Thyroid gland (tissue), 4 donors: ENCODE measurements around the gene ITPR3. TPM values are rescaled to one million over a fixed set of nuclear protein-coding genes. Genes with fewer than 3 reads are reported as not detected.

Experiments used
- DNase-seq, 2 donors: peaks; one replicate each; pipeline ENCODE4 v3.0.0-alpha.2; 2019
- H3K27ac ChIP-seq, 3 donors: fragments of 200-600 bp; sonication (generic); 1 replicate in 2 of 3; 2 replicates in 1 of 3; pipeline ENCODE4 v1.5.1; 2016 to 2019; ENCODE audit warnings: mild to moderate bottlenecking in 1 of 3, moderate library complexity in 1 of 3
- H3K27me3 ChIP-seq: fragments of 200-600 bp; sonication (generic); one replicate; pipeline ENCODE4 v1.5.1; 2019
- H3K36me3 ChIP-seq, 2 donors: fragments of 200-600 bp; sonication (generic); one replicate each; pipeline ENCODE4 v1.5.1; 2016 to 2019
- H3K4me1 ChIP-seq, 2 donors: fragments of 200-600 bp; sonication (generic); one replicate each; pipeline ENCODE4 v1.5.1; 2017 to 2019
- H3K4me3 ChIP-seq, 3 donors: fragments of 200-600 bp; sonication (generic); replicated peaks in 1 of 3; 1 replicate in 2 of 3; 2 replicates in 1 of 3; pipeline ENCODE4 v1.5.1; 2016; ENCODE audit warnings: mild to moderate bottlenecking in 1 of 3
- H3K9me3 ChIP-seq: fragments of 200-600 bp; sonication (generic); one replicate; pipeline ENCODE4 v1.5.1; 2017
- CTCF ChIP-seq, 6 experiments: fragments of 200-600 bp in 3 of 6; fragments of 450-650 bp in 3 of 6; sonication (generic) in 3 of 6; IDR thresholded peaks; one replicate each; pipeline ENCODE4 v1.5.1; 2016 to 2019; ENCODE audit warnings: antibody characterized with exemption in 6 of 6, mild to moderate bottlenecking in 2 of 6, inconsistent platforms in 1 of 6, moderate library complexity in 1 of 6
- POLR2A ChIP-seq, 2 donors: fragments of 450-650 bp; IDR thresholded peaks; one replicate each; pipeline ENCODE4 v1.6.1; 2017; ENCODE audit warnings: antibody characterized with exemption in 2 of 2, mild to moderate bottlenecking in 2 of 2, moderate library complexity in 1 of 2
- WGBS, 2 donors: methylation state at CpG; one replicate each; pipeline ENCODE4 v1.1.5; 2017; 5-methylcytosine and 5-hydroxymethylcytosine counted together
- intact Hi-C: fragments of 100-400 bp; cut with DNase I; formaldehyde crosslinking; loops from one replicate; pipeline ENCODE4 v1.15.1; 2023
- total RNA-seq, 4 donors: library from RNA; depleted of rRNA; stranded (reverse); fragments of >200 nt; gene quantifications; one replicate each; pipeline ENCODE4 v1.2.3, GENCODE V29; 2016

Gene ITPR3
- total RNA-seq, 4 donors from 2014 or later = 77.8 to 145 (median 105) TPM

- Histone ChIP-seq H3K9me3 (no peaks in the 10 kb centered on the region), H3K4me3 (no peak overlapping the region), H3K27ac (peak overlapping the region; percentile 14 to 69 (median 41)), H3K27me3 (no peaks in the 10 kb centered on the region), H3K36me3 (no peaks in the 10 kb centered on the region), H3K4me1 (peaks cover 16 to 32% of the 10 kb centered on the region in 2 donors)
- TF ChIP-seq CTCF (IDR thresholded peaks at IDR 0.05) (no peak), POLR2A (IDR thresholded peaks at IDR 0.05) (no peak)
- intact Hi-C loops = no loop called here
- 60 to 62% methylated on average over 20 to 22 of the region's 22 CpGs for WGBS, 2 donors
- DNase-seq = peak; percentile 65
These were observed 10.1 kb upstream of the ITPR3 start for GRCh38 chr6:33610779-33611732.

- TF ChIP-seq POLR2A (IDR thresholded peaks at IDR 0.05) = no peak
- no peak for TF ChIP-seq CTCF (IDR thresholded peaks at IDR 0.05)
- Histone ChIP-seq H3K4me3 (no peak overlapping the region), H3K36me3 (no peaks in the 10 kb centered on the region), H3K27me3 (no peaks in the 10 kb centered on the region), H3K27ac (no peak overlapping the region), H3K4me1 (peaks cover 16 to 23% of the 10 kb centered on the region in 2 donors), H3K9me3 (no peaks in the 10 kb centered on the region)
- DNase-seq = peak in 1 of 2 donors; percentile 0
- intact Hi-C loops = no loop called here
- 84 to 86% methylated on average over 7 to 8 of the region's 8 CpGs for WGBS, 2 donors
These were observed 7.9 kb upstream of the ITPR3 start for GRCh38 chr6:33613146-33613794.

- H3K9me3 ChIP-seq = no peaks in the 10 kb centered on the region
- no peaks in the 10 kb centered on the region for H3K27me3 ChIP-seq
- WGBS, 2 donors = 77 to 87% methylated on average over 9 of the region's 10 CpGs
- H3K36me3 ChIP-seq = no peaks in the 10 kb centered on the region
- peaks cover 16 to 23% of the 10 kb centered on the region in 2 donors for H3K4me1 ChIP-seq
- TF ChIP-seq POLR2A (IDR thresholded peaks at IDR 0.05) (no peak), CTCF (IDR thresholded peaks at IDR 0.05) (no peak)
- H3K27ac ChIP-seq = no peak overlapping the region
- intact Hi-C loops = no loop called here
- no peak overlapping the region for H3K4me3 ChIP-seq
- DNase-seq = peak in 1 of 2 donors; percentile 1
These were observed 7.3 kb upstream of the ITPR3 start for GRCh38 chr6:33613795-33614168.

GRCh38 chr6:33616113-33616512 is 5.0 kb upstream of the ITPR3 start:
- 85% methylated on average over 2 of the region's 2 CpGs; no CpG with 5 or more reads in 1 of the 2 donors for WGBS, 2 donors

More at GRCh38 chr6:33616113-33616512, 5.0 kb upstream of the ITPR3 start:
- Histone ChIP-seq H3K4me1 (peaks cover 10 to 16% of the 10 kb centered on the region in 2 donors), H3K27me3 (no peaks in the 10 kb centered on the region), H3K36me3 (no peaks in the 10 kb centered on the region), H3K9me3 (no peaks in the 10 kb centered on the region), H3K27ac (no peak overlapping the region), H3K4me3 (no peak overlapping the region)
- DNase-seq = no peak
- intact Hi-C loops = no loop called here
- no peak for TF ChIP-seq POLR2A (IDR thresholded peaks at IDR 0.05)
- TF ChIP-seq CTCF (IDR thresholded peaks at IDR 0.05) = no peak
